ENCODE data around the gene ITPR3. TPM values are rescaled to one million over a fixed set of nuclear protein-coding genes. Genes with fewer than 3 reads are reported as not detected.

ITPR3 gene
- total RNA-seq, 2 donors from 2014 or later, result 29.6 to 33.3 TPM

DNA sequence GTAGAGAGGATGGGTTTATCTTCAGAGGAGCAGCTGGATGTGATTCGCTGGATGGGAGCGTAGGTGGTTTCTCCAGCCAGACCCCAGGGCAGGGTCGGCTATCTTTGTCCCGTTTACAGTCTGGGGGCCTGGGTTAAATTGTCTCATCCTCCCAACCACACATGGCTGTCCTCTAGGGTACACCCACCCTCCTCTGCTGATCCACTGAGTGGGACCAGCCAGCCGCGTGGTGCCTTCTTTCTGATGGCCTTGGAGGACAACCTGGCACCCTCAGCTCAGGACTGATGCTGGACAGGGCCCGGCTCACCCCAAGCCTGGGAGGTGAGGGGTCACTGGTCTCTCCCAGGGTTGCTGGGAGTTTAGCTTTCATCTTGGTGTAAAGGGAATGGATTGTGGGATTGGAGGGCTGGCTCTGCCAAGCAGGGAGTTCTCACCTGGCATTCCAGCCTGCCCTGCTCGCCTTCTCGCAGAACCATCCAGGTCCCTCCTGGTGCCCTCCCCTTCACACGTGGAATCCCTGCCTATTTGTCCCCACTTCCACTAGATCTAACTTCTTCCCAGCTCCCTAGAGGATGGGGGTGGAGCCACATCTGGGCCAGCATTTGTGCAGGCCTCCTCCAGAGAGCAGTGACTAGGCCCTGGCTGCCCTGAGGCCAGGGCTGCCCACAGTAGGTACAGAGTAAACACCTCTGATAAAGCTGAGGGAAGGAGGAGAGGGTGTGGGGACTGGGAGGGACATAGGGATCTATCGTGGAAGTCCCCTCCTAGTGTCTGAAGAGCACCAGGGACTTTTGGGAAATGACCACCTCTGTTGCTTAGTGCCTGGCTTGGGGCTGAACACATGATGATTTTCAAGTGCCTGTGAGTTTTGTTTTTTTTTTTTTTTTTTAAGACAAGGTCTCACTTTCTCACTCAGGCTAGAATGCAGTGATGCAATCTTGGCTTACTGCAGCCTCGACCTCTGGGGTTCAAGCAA, 1.6 kb downstream of the ITPR3 start:
- no peak for DNase-seq
- H3K27me3 Mint-ChIP-seq (ENCODE audit: insufficient read depth), result peaks cover 19% of the 10 kb centered on the region
- Histone ChIP-seq H3K27ac (ENCODE audit: low read depth, low read length) (no peak overlapping the region), H3K4me3 (ENCODE audit: low read length) (peak overlapping the region; percentile 83), H3K9me3 (ENCODE audit: control insufficient read depth, low read length) (no peaks in the 10 kb centered on the region), H3K9ac (ENCODE audit: extremely low read depth, low read length, poor library complexity, severe bottlenecking) (no peak overlapping the region), H3K4me1 (ENCODE audit: control insufficient read depth, insufficient read depth, low read length) (no peaks in the 10 kb centered on the region), H3K27me3 (ENCODE audit: control insufficient read depth, insufficient read depth, low read length, poor library complexity, severe bottlenecking) (peaks cover 33% of the 10 kb centered on the region), H3K36me3 (ENCODE audit: control insufficient read depth, insufficient read depth, low read length) (no peaks in the 10 kb centered on the region)
- no peaks in the 10 kb centered on the region for H3K9me3 Mint-ChIP-seq
- peaks cover 37% of the 10 kb centered on the region for H3K4me1 Mint-ChIP-seq
- peak overlapping the region; percentile 37 for H3K27ac Mint-ChIP-seq
- H3K4me3 Mint-ChIP-seq, result peak overlapping the region; percentile 79
- TF ChIP-seq CTCF (conservative IDR thresholded peaks at IDR 0.05), result no peak
- H3K36me3 Mint-ChIP-seq (ENCODE audit: low read depth), result peaks cover 9% of the 10 kb centered on the region
- WGBS, 2 experiments (ENCODE audit: insufficient coverage in 1 of 2, insufficient read length in 1 of 2), result 65 to 70% methylated on average over 3 to 12 of the region's 12 CpGs

- Histone ChIP-seq H3K9me3 (ENCODE audit: control insufficient read depth, low read length) (no peaks in the 10 kb centered on the region), H3K36me3 (ENCODE audit: control insufficient read depth, insufficient read depth, low read length) (no peaks in the 10 kb centered on the region), H3K4me3 (ENCODE audit: low read length) (no peak overlapping the region), H3K27ac (ENCODE audit: low read depth, low read length) (no peak overlapping the region), H3K27me3 (ENCODE audit: control insufficient read depth, insufficient read depth, low read length, poor library complexity, severe bottlenecking) (peaks cover 30% of the 10 kb centered on the region), H3K9ac (ENCODE audit: extremely low read depth, low read length, poor library complexity, severe bottlenecking) (no peak overlapping the region), H3K4me1 (ENCODE audit: control insufficient read depth, insufficient read depth, low read length) (no peaks in the 10 kb centered on the region)
- peak overlapping the region; percentile 79 for H3K4me3 Mint-ChIP-seq
- WGBS, 2 experiments (ENCODE audit: insufficient coverage in 1 of 2, insufficient read length in 1 of 2), result 88 to 90% methylated on average over 6 of the region's 6 CpGs
- TF ChIP-seq CTCF (conservative IDR thresholded peaks at IDR 0.05), result no peak
- no peaks in the 10 kb centered on the region for H3K9me3 Mint-ChIP-seq
- H3K27me3 Mint-ChIP-seq (ENCODE audit: insufficient read depth), result peaks cover 10% of the 10 kb centered on the region
- peaks cover 9% of the 10 kb centered on the region for H3K36me3 Mint-ChIP-seq (ENCODE audit: low read depth)
- H3K27ac Mint-ChIP-seq, result peak overlapping the region; percentile 35
- peaks cover 44% of the 10 kb centered on the region for H3K4me1 Mint-ChIP-seq
- DNase-seq, result no peak
Measured at GRCh38 chr6:33623895-33624381, 2.8 kb downstream of the ITPR3 start.

DNA sequence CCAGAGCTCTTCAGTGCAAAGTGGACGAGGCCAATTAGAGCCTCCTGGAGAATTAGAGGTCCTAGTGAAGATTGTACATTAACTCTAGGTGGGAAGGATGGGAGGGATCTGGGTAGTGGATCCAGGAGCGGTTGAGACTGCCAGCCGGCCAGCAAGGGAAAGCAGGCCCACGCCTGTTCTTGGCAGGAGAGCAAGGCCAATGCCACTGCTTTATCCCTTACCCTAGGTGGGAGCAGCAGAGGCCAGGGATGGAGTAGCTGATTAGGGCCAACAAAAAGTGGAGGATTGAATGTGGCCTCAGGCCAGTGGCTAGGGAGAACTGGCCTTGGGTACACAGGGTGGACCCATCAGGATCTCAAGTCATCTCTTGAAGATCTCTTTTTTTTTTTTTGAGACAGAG, 3.7 kb downstream of the ITPR3 start:
- H3K4me3 ChIP-seq (ENCODE audit: low read length), result no peak overlapping the region
- Mint-ChIP-seq H3K27ac (no peak overlapping the region), H3K36me3 (ENCODE audit: low read depth) (peaks cover 9% of the 10 kb centered on the region), H3K27me3 (ENCODE audit: insufficient read depth) (peaks cover 6% of the 10 kb centered on the region), H3K4me1 (peaks cover 41% of the 10 kb centered on the region), H3K4me3 (no peak overlapping the region), H3K9me3 (no peaks in the 10 kb centered on the region)
- no peak overlapping the region for H3K9ac ChIP-seq (ENCODE audit: extremely low read depth, low read length, poor library complexity, severe bottlenecking)
- no peak for TF ChIP-seq CTCF (conservative IDR thresholded peaks at IDR 0.05)
- WGBS, 2 experiments (ENCODE audit: insufficient coverage in 1 of 2, insufficient read length in 1 of 2), result 95 to 100% methylated on average over 3 to 4 of the region's 4 CpGs
- no peak for DNase-seq
- H3K9me3 ChIP-seq (ENCODE audit: control insufficient read depth, low read length), result no peaks in the 10 kb centered on the region
- no peaks in the 10 kb centered on the region for H3K4me1 ChIP-seq (ENCODE audit: control insufficient read depth, insufficient read depth, low read length)
- H3K36me3 ChIP-seq (ENCODE audit: control insufficient read depth, insufficient read depth, low read length), result no peaks in the 10 kb centered on the region
- H3K27me3 ChIP-seq (ENCODE audit: control insufficient read depth, insufficient read depth, low read length, poor library complexity, severe bottlenecking), result peaks cover 20% of the 10 kb centered on the region
- no peak overlapping the region for H3K27ac ChIP-seq (ENCODE audit: low read depth, low read length)

Data from endodermal cell (in vitro differentiated cells).